Activated CD8-positive, alpha-beta T cell treated with anti-CD3 and anti-CD28 coated beads, Interleukin-2, amount 10 ng/mL, durations not matched to agents 7 days and 5 days (primary cell): ENCODE measurements around the gene RETN. TPM values are rescaled to one million over a fixed set of nuclear protein-coding genes. Genes with fewer than 3 reads are reported as not detected.

Source experiments
- ATAC-seq: fragments of 150-1000 bp; cut with Tn5 transposase; one replicate; pipeline ENCODE4 v1.10.0; 2021; ENCODE audit warnings: moderate library complexity
- CTCF ChIA-PET: fragments of 350-600 bp; sonication (Branson Sonifier 250); formaldehyde crosslinking; loops from one replicate; lab custom pipeline; 2021; ENCODE audit warnings: antibody characterized with exemption; lab: Charles Lee
- POLR2A ChIA-PET: fragments of 350-600 bp; sonication (Branson Sonifier 250); formaldehyde crosslinking; loops from one replicate; lab custom pipeline; 2021; ENCODE audit warnings: antibody characterized with exemption; lab: Charles Lee
- DNase-seq: peaks from one replicate; pipeline ENCODE4 v3.0.0-alpha.2; 2020
- H3K27ac Mint-ChIP-seq: one replicate; pipeline ENCODE4 v1.8.0; 2021; ENCODE audit warnings: mild to moderate bottlenecking, mixed read lengths
- H3K27me3 Mint-ChIP-seq: one replicate; pipeline ENCODE4 v1.8.0; 2021; ENCODE audit warnings: low read depth, mixed read lengths
- H3K36me3 Mint-ChIP-seq: one replicate; pipeline ENCODE4 v1.8.0; 2021; ENCODE audit warnings: low read depth, mixed read lengths
- H3K4me1 Mint-ChIP-seq: one replicate; pipeline ENCODE4 v1.8.0; 2021; ENCODE audit warnings: low read depth, mixed read lengths
- H3K4me3 Mint-ChIP-seq: one replicate; pipeline ENCODE4 v1.8.0; 2021; ENCODE audit warnings: mild to moderate bottlenecking, mixed read lengths
- H3K9me3 Mint-ChIP-seq: one replicate; pipeline ENCODE4 v1.8.0; 2022; ENCODE audit warnings: mixed read lengths; ENCODE audit not compliant: insufficient read depth
- total RNA-seq, 2 experiments: library from RNA; stranded (reverse); gene quantifications; one replicate each; pipeline ENCODE4 v1.2.3, GENCODE V29; 2021

The RETN gene
- 1 to 10 TPM; 2.2 to 3.0 TPM for total RNA-seq

- H3K9me3 Mint-ChIP-seq: no peaks in the 10 kb centered on the region
- peak within 1 kb of the TSS; percentile 68 for H3K27ac Mint-ChIP-seq
- peaks cover 19% of the 10 kb centered on the region for H3K27me3 Mint-ChIP-seq
- ChIA-PET CTCF (interaction anchor here (0.5 to 4.7 kb wide), 3 partner anchors 12 to 418 kb away, joined by 3 to 33 read pairs (median 6); partner anchors contain the start of gene TRAPPC5), POLR2A (interaction anchor here (1.0 to 1.8 kb wide), 4 partner anchors 8 to 32 kb away, joined by 3 to 5 read pairs (median 4); partner anchors contain the start of gene STXBP2)
- H3K36me3 Mint-ChIP-seq: no peaks in the 10 kb centered on the region
- ATAC-seq (no peak), DNase-seq (no peak)
- peaks cover 25% of the 10 kb centered on the region for H3K4me1 Mint-ChIP-seq
- H3K4me3 Mint-ChIP-seq: peak within 1 kb of the TSS; percentile 30
These were observed at the start of gene RETN for GRCh38 chr19:7668842-7669241. TSS of gene RETN (plus strand) at chr19:7669049. CDS start at chr19:7669327, 278 bp downstream.

DNA sequence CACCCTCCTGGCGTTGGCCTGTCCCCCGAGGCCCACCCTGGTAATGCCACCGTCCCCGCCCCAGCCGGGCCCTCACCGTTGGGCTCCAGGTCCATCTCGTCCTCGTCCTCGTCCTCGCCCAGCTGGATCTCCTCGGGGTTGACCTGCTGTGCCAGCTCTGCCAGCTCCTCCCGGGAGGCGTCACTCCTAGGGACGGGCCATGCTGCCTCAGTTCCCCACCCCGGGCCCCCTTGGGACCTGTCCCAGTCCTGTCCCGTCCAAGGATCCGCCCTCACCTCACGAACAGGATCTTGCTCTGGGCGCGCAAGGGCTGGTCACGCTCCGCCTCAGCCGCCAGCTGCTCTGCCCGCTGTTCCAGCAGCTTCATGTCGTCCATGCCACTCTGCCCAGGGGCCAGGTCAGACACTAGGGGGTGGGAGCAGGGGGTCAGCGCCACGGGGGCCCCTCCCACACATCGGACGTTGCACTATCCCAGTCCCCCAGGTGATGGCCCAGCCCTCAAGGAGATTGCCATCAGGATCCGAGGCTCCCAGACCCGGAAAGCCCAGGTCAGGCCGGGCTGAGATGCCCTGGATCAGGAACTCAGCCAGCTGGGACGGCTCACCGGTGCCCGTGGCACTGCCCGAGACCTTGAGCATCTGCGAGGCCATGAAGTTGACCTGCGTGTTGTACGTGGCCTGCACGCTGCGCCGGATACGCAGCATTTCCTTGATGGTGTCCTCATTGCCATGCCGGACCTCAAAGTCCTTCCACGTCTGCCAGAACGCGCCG, 49.0 kb upstream of the RETN start:
- Mint-ChIP-seq H3K9me3 (no peaks in the 10 kb centered on the region), H3K36me3 (peaks cover 28% of the 10 kb centered on the region), H3K4me1 (no peaks in the 10 kb centered on the region), H3K4me3 (no peak overlapping the region), H3K27ac (no peak overlapping the region), H3K27me3 (no peaks in the 10 kb centered on the region)
- CTCF ChIA-PET: no interaction called here
- POLR2A ChIA-PET: no interaction called here
- DNase-seq (no peak), ATAC-seq (no peak)

GRCh38 chr19:7620442-7621412, 48.1 kb upstream of the RETN start:
- Mint-ChIP-seq H3K9me3 (no peaks in the 10 kb centered on the region), H3K36me3 (peaks cover 31% of the 10 kb centered on the region), H3K4me3 (no peak overlapping the region), H3K4me1 (no peaks in the 10 kb centered on the region), H3K27ac (no peak overlapping the region), H3K27me3 (no peaks in the 10 kb centered on the region)
- ChIA-PET POLR2A (interaction anchor here (1.0 kb wide), 1 partner anchor 9 kb away, joined by 6 read pairs; the partner anchor contains the start of genes PET100 and XAB2), CTCF (no interaction called here)
- DNase-seq (no peak), ATAC-seq (no peak)

- POLR2A ChIA-PET: interaction anchor here (1.4 kb wide), 1 partner anchor 14 kb away, joined by 5 read pairs; the partner anchor contains the start of gene STXBP2
- no peaks in the 10 kb centered on the region for H3K9me3 Mint-ChIP-seq
- no peak overlapping the region for H3K4me3 Mint-ChIP-seq
- no peak overlapping the region for H3K27ac Mint-ChIP-seq
- no peaks in the 10 kb centered on the region for H3K27me3 Mint-ChIP-seq
- peaks cover 6% of the 10 kb centered on the region for H3K4me1 Mint-ChIP-seq
- CTCF ChIA-PET: interaction anchor here (1.2 kb wide), 1 partner anchor 55 kb away, joined by 3 read pairs; no protein-coding TSS in a partner anchor
- ATAC-seq (no peak), DNase-seq (no peak)
- peaks cover 34% of the 10 kb centered on the region for H3K36me3 Mint-ChIP-seq
These were observed 45.7 kb upstream of the RETN start for GRCh38 chr19:7622933-7623685.

GRCh38 chr19:7623725-7624603, 44.9 kb upstream of the RETN start:
- POLR2A ChIA-PET: interaction anchor here (1.4 kb wide), 1 partner anchor 14 kb away, joined by 5 read pairs; the partner anchor contains the start of gene STXBP2
- H3K27ac Mint-ChIP-seq: no peak overlapping the region
- peaks cover 15% of the 10 kb centered on the region for H3K4me1 Mint-ChIP-seq
- CTCF ChIA-PET: no interaction called here
- peaks cover 28% of the 10 kb centered on the region for H3K36me3 Mint-ChIP-seq
- ATAC-seq: no peak
- H3K4me3 Mint-ChIP-seq: no peak overlapping the region
- H3K9me3 Mint-ChIP-seq: no peaks in the 10 kb centered on the region
- DNase-seq: no peak
- no peaks in the 10 kb centered on the region for H3K27me3 Mint-ChIP-seq

DNA sequence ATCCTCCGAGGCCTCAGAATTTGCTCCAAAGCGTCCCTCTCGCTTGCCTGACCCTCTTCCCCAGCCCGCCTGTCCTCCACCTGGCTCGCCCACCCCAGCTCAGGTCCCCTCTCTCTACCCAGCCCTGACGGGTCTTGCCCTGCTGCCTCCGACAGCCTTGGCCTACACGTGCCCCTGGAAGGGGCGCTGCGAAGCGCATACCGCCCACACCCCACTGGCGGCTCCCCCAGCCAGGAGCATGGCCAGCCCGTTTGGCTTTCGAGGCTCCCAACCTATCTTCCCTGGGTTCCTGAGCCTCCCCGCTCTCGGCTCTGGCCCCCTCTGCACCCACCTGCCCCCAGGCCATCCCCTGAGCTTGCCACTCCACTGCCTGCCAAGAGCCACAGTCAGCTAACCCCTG, 44.0 kb upstream of the RETN start:
- no peak overlapping the region for H3K27ac Mint-ChIP-seq
- no peak overlapping the region for H3K4me3 Mint-ChIP-seq
- ChIA-PET CTCF (no interaction called here), POLR2A (no interaction called here)
- H3K9me3 Mint-ChIP-seq: no peaks in the 10 kb centered on the region
- no peaks in the 10 kb centered on the region for H3K27me3 Mint-ChIP-seq
- no peak for DNase-seq
- peaks cover 22% of the 10 kb centered on the region for H3K4me1 Mint-ChIP-seq
- ATAC-seq: no peak
- peaks cover 34% of the 10 kb centered on the region for H3K36me3 Mint-ChIP-seq

- ATAC-seq (no peak), DNase-seq (no peak)
- Mint-ChIP-seq H3K9me3 (no peaks in the 10 kb centered on the region), H3K27me3 (no peaks in the 10 kb centered on the region), H3K4me3 (no peak overlapping the region), H3K4me1 (peaks cover 30% of the 10 kb centered on the region), H3K36me3 (peaks cover 35% of the 10 kb centered on the region), H3K27ac (no peak overlapping the region)
- ChIA-PET POLR2A (no interaction called here), CTCF (interaction anchor here (1.4 kb wide), 1 partner anchor 57 kb away, joined by 3 read pairs; no protein-coding TSS in a partner anchor)
These were observed 43.0 kb upstream of the RETN start for GRCh38 chr19:7625763-7626372.

DNA sequence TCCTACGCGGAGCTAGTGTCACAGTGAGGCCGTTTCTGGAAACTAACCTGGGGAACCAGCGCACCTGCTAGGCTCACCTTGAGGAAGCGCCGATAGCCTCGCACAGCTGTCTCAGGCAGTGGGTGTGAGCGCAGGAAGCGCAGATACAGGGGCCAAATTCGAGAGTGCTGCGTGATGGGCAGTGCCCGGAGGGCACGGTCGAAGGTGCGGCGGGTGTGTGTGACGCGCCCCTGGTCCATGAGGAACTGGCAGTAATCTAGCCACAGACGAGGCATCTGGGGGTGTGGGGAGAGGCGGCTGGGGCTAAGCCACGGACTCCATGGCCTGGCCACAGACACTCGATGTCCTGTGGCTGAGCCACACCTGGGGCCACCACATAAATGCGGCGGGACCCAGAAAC, 41.7 kb upstream of the RETN start:
- Mint-ChIP-seq H3K36me3 (peaks cover 32% of the 10 kb centered on the region), H3K4me1 (peaks cover 35% of the 10 kb centered on the region), H3K27ac (no peak overlapping the region), H3K27me3 (no peaks in the 10 kb centered on the region), H3K4me3 (no peak overlapping the region), H3K9me3 (no peaks in the 10 kb centered on the region)
- no peak for ATAC-seq
- ChIA-PET CTCF (interaction anchor here (1.4 kb wide), 1 partner anchor 59 kb away, joined by 3 read pairs; no protein-coding TSS in a partner anchor), POLR2A (interaction anchor here (0.6 kb wide), 3 partner anchors 89 to 1096 kb away, joined by 3 read pairs; no protein-coding TSS in a partner anchor)
- DNase-seq: no peak

DNA sequence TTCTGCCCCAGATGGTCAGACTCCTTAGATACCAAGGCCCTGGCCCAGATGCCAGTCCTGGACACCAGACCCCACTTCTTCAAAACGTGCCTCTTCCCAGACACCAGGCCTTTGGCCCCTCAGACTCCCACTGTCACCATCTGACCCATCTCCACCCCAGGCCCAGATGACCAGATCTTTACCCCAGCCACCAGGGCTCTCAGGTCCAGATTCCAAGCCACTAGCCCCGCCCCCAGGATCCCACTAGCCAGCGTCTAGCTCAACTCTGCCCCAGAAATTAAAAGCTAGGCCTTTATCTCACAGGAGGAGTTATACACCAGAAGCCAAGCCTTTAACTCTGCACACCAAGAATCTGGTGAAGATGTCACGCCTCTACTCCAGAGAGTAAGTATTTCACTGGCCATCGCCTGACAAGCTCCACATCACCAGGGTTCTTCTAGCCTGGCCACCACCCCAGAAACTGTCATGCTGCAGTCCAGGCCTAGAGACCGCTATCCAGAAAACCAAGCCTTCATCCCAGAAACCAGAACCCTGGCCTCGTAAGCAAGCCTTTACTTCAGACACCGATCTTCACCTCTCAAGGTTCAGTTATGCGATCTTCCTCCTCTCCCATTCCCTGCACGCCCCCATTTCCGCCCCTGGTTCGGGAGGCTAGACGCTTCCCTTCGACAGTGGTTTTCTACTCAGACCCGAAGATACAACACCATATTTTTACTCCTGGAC, 40.1 kb upstream of the RETN start:
- H3K27ac Mint-ChIP-seq: peak overlapping the region; percentile 98

More for the DNA sequence above, 40.1 kb upstream of the RETN start:
- DNase-seq: no peak
- Mint-ChIP-seq H3K9me3 (no peaks in the 10 kb centered on the region), H3K4me3 (peak overlapping the region; percentile 94), H3K4me1 (peaks cover 35% of the 10 kb centered on the region), H3K36me3 (peaks cover 28% of the 10 kb centered on the region), H3K27me3 (no peaks in the 10 kb centered on the region)
- ATAC-seq: no peak
- ChIA-PET CTCF (interaction anchor here (0.5 to 2.1 kb wide), 3 partner anchors 53 to 171 kb away, joined by 3 to 20 read pairs (median 5); partner anchors contain the start of gene TRAPPC5), POLR2A (interaction anchor here (0.7 to 1.8 kb wide), 12 partner anchors 7 to 291 kb away, joined by 3 to 13 read pairs (median 5); partner anchors contain the start of genes SNAPC2, STXBP2 and TRAPPC5)
